Fibroblast of mammary gland (primary cell): Measurements from ENCODE around the gene SGMS2.

ENCODE experiments used
- DNase-seq: peaks from one replicate; pipeline ENCODE4 v3.0.0-alpha.2; 2010; ENCODE audit warnings: low read depth
- H3K4me3 ChIP-seq: 2 replicates; pipeline ENCODE4 v1.5.1; 2011; ENCODE audit warnings: low read depth, mild to moderate bottlenecking, low read length, moderate library complexity; ENCODE audit not compliant: control insufficient read depth
- CTCF ChIP-seq: conservative IDR thresholded peaks from 2 replicates; pipeline ENCODE4 v1.5.1; 2011; ENCODE audit warnings: low read depth, low read length, inconsistent platforms; ENCODE audit not compliant: control insufficient read depth, insufficient read depth

The SGMS2 gene

GRCh38 chr4:107862658-107863057 is 37.9 kb downstream of the SGMS2 start:
- peak; percentile 86 for DNase-seq
- no peak for TF ChIP-seq CTCF

GRCh38 chr4:107863416-107863815 is 38.7 kb downstream of the SGMS2 start:
- no peak for DNase-seq
- H3K4me3 ChIP-seq = no peak overlapping the region
- no peak for TF ChIP-seq CTCF

More at GRCh38 chr4:107862658-107863057, 37.9 kb downstream of the SGMS2 start:
- H3K4me3 ChIP-seq = no peak overlapping the region

GRCh38 chr4:107863850-107864371 is 39.2 kb downstream of the SGMS2 start:
- H3K4me3 ChIP-seq = no peak overlapping the region
- no peak for TF ChIP-seq CTCF
- DNase-seq = peak; percentile 45

GRCh38 chr4:107866726-107867125 is 42.0 kb downstream of the SGMS2 start:
- TF ChIP-seq CTCF = no peak
- peak; percentile 60 for DNase-seq
- H3K4me3 ChIP-seq = no peak overlapping the region

- no peak for TF ChIP-seq CTCF
- DNase-seq = no peak
- no peak overlapping the region for H3K4me3 ChIP-seq
Observed at GRCh38 chr4:107870236-107870635, 45.5 kb downstream of the SGMS2 start.

GRCh38 chr4:107870916-107871786 is 46.4 kb downstream of the SGMS2 start:
- no peak for TF ChIP-seq CTCF
- DNase-seq = peak; percentile 54
- no peak overlapping the region for H3K4me3 ChIP-seq
